HG03378 (cell line): ENCODE results near the gene ATP10A.
"Not testable (repeated sequence)": the region's sequence is repeated elsewhere in the genome, so short reads cannot be mapped to it uniquely, and the experiment has no call there.

Experiments
- ATAC-seq: cut with Tn5 transposase; IDR thresholded peaks from one replicate; pipeline ENCODE4 v1.9.1; 2021; ENCODE audit warnings: mild to moderate bottlenecking, moderate library complexity; ENCODE audit not compliant: unreplicated experiment

The ATP10A gene

GRCh38 chr15:25859838-25860645 lies 3.1 kb downstream of the ATP10A start:
- no peak for ATAC-seq

DNA sequence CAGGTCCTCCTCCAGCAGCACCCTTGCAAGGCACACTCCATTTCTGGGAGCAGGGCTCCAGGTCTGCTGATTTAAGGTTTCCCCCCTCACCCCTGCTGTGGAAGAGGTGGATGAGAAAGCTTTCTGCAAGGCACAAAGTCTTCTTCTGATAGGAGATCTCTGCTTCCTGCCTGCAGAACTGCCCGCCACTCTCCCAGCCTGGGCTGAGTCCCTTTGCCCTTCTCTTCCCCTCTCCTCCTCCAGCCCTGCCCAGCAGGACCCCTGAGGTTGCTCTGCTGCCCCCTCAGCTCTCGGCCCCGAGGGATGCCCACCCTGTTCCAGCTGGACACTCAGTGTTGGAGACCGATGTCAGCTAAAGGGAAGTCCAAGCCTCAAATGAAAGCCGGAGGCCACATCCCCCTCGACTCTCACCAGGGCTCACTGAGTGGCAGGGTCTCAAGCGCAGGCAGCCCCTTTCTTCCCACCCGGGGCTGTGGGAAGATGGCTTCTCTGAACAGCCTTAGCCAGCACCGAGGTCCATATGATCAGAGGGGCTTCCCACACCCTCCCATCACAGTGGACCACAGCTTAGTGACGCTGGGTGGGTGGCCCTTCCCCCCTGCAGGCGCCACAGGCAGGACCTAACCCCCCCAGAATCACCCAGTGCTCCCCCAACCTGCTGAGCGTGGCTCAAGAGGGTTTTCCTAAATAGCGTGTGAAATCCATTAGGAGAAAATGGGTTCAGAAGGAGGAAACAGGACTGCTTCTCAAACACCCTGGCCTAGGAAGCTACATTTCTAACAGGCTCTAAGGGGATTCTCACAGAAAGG lies 4.0 kb downstream of the ATP10A start:
- no peak for ATAC-seq

- ATAC-seq, result not testable (repeated sequence)
Measured at GRCh38 chr15:25856059-25856458, 7.1 kb downstream of the ATP10A start.

- no peak for ATAC-seq
Measured at GRCh38 chr15:25852661-25853524, 10.2 kb downstream of the ATP10A start.

DNA sequence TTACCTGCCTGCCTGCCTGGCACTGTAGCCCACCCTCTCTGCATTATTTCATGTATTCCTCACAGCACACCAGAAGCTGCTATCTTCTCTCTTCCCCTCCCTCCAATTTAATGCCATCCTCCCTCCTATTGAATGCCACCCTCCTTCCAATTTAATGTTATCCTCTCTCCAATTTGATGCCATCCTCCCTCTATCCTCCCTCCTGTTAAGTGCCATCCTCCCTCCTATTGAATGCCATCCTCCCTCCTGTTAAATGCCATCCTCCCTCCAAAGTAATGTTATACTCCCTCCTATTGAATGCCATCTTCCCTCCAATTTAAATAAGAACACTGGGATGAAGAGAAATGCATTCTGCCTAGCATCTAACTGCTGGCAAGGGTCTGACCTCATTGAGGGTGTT lies 11.1 kb downstream of the ATP10A start:
- ATAC-seq, result no peak

DNA sequence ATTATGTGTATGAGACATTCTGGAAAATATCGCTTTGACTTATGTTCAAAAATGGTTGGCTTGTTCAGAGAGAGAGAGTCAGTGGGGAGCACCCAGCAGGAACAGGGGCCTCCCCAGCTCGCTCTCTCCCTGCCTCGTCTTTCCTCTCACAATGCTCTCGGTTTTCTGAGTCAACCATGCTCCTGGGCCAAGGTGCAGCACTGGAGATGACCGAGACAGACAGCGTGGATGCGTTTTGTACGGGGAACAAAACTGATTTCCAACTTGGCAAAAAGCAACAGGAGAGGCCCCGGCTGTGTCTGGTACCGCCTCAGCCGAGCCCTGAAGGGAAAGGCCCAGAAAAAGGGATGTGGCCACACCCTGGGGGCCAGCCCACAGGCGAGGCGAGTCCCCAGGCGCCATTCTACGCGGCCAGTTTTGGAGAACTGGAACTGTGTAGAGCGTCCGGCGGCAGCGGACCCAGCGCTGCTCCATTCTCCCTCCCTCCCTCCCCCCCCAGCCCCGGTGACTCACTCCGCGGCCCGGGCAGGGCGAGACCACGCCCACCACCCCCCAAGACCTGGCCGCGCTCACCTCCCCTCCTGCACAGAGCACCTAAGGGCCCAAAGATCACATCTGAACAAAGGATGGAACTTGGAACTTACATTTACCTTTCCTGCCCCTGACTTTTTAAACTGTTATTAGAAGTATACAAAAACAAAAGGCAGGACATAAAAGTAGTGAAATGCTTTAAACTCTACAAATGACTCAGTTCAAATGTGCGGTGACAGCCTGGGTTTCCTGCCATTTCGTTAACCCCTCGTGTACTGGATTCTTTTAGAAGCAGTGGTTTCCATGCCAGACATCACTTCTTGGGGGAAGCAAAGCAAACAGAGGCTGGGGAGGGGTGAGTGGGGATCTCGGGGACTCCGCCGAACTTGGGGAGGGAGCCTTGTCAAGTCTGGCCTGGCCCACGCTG lies 12.7 kb downstream of the ATP10A start:
- peak; percentile 67 for ATAC-seq

GRCh38 chr15:25849157-25849921 lies 13.8 kb downstream of the ATP10A start:
- no peak for ATAC-seq

DNA sequence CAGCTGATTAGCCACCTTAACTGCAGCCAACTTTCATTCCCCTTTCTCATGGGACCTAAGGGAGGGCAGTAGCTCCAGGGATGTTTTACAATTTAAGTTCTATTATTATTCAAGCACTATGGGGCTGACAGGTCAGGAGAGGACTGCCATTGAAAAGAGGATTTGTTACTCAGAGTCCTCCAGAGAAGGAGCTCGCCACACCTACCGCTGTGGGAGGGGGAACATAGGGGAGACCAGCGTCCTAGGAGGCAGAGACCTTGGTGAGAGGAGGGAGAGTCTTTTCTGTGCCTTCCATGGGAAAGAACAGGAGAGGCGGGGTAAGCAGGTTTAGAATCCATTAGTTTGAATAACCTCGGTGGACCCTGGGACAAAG lies 14.4 kb downstream of the ATP10A start:
- no peak for ATAC-seq

- no peak for ATAC-seq
Measured at GRCh38 chr15:25848325-25848724, 14.8 kb downstream of the ATP10A start.

- no peak for ATAC-seq
Measured at GRCh38 chr15:25847051-25847450, 16.1 kb downstream of the ATP10A start.

DNA sequence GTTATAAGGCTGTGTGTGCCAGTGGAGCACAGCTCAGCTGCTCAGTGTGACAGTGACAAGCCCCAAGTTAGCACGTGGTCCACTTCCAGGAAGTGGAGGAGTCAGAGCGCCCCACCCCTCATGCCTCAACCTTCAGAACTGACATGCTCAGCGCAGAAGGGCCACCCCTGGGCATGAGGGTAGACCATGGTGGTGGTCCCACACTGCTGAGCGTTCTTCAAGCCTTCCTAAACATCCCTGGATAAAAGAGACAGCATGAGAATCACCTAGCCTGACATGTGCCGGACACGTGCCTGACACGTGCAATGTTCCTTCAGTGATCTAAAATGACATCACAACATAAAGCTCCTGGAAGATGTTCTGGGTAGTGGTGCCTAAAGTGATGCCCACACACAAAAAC lies 16.8 kb downstream of the ATP10A start:
- no peak for ATAC-seq

DNA sequence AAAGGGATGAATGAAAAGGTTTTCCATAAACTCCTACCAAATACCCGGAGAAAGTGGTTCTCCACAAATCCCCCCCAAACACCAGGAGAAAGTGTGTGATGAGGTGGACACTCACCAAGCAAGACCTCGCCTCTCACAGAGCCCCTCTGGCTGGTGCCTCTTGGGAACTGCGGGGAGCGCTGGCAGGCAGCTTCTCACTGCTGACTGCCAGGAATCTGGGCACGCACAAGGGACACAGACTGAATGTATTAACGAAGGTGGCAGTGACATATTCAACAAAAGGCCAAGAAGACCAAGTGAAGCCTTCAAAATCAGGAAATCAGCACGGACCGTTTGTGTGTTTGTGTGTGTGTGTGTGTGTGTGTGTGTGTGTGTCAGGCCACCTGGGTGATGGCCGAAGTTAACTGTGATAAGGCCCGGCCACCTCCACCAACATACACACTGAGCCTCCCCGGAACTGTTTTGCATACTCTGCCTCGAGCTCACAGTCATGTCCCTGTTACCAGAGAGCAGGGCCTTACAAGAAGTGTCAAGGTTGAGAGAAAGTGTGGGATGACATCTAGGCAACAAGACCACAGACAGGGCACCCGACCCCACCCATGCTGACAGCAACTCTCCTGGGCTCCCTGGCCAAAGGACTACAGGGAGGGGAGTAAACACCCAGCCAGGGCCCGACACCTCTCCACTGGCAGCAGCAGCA lies 18.0 kb downstream of the ATP10A start:
- no peak for ATAC-seq

DNA sequence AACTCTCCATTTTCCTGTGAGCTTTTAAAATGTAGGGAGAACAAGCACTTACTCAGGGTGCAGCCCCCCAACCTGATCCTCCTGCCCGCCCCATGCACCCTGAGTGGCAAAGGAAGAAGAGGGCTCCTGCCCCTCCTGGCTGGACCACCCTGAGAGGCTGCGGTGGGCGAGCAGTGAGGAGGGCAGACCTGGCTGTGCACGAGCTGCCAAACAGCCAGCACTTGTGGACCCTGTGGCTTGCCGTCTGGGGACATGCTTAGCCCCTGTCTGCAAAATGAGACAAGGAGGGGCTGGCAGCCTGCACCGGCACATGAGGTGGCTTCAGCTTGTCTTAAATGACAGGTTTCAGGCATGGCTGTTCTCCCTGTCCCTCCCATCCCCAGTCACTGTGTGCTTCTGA lies 18.6 kb downstream of the ATP10A start:
- no peak for ATAC-seq

DNA sequence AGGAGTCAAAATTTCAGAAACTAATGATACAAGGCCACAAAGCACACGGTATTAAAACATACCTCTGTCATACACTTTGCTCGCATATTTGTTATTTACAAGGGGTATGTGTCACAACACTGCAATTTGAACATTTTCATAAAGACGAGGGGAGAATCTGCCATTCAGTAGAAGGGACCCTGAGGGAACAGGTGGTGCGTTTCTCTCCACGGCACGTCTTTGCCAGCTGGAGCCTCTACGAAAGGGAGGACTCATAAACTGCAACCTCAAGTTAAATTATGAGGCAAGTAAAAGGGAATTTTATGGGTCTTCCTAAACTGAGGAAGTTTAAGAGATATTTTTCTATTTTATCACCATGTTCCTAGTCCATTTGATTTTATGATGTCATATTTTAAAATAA lies 19.1 kb downstream of the ATP10A start:
- no peak for ATAC-seq

DNA sequence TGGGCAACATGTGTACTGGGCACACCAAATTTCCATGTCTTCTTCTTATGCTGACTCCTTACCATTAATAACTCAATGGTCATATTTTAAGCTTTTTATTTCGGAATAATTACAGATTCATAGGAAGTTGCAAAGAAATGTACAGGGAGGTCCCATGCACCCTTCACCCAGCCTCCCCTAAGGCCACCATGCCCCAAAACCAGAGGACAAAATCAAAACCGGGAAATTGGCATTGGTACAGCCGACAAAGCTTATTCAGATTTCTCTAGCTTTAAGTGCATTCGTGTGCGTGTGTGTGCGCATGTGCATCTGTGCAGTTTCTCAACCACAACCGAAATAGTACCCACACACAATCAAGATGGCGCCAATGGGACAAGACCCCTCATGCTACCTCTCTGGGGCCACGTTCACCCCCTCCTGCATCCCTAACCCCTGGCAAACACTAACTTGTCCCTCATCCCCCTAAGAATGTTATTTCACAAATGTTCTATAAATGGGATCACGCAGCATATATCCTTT lies 23.4 kb downstream of the ATP10A start:
- ATAC-seq, result no peak

GRCh38 chr15:25838871-25839195 lies 24.3 kb downstream of the ATP10A start:
- no peak for ATAC-seq

DNA sequence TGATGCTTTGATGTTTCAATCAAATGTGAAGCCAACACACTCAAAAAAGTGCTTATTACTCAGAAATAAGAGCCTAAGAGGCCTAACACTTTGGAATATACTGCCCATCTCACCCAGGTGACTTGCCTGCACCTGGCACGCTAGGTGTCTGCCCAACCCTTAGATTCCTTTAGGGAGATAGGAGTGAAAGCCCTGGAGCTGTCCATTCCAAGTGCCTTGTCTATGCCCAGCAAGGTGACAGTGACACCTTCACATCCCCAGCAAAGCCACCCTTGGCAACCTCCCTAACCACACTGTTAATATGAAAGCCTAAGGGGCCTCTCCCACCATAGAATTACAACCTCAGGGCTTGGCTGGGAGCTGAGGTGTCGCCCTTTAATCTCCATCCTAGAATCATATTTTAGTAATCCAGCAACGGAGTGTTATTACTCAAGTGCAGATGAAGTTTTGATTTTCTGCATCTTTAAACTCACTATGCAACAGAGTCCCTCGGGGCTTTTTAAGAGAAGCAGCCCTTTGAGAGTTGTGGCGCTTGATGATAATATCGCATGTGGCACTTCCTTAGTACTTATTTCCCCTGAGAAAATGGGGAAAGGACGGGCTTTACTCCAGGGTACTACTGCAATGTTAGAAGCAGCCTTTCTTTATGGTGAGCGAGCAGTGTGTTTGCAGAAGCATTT lies 24.8 kb downstream of the ATP10A start:
- ATAC-seq, result no peak

DNA sequence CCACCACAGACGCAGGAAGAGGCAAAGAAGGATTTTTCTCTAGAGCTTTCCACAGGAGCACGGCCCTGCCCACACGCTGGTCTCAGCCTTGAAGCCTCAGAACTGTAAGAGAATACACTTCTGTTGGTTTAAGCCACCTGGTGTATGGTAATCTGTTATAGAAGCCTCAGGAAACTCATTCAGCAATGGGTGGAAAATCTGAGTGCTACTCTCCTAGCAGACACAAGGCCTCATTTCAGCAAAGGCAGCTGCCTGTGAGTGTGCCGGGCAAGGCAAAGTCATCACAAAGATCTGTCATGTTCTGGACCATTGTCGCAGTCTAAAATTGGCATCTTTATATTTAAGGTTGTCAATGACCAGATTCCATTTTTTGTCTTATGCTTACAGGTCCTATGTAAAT lies 31.0 kb downstream of the ATP10A start:
- ATAC-seq, result no peak
